ENCODE results near the gene TNFSF15. TPM values are rescaled to one million over a fixed set of nuclear protein-coding genes. Genes with fewer than 3 reads are reported as not detected.
"Not testable (repeated sequence)": the region's sequence is repeated elsewhere in the genome, so short reads cannot be mapped to it uniquely, and the experiment has no call there.

TNFSF15 gene
- polyA plus RNA-seq, 3 donors: 0.07 to 1.1 (median 0.11) TPM

DNA sequence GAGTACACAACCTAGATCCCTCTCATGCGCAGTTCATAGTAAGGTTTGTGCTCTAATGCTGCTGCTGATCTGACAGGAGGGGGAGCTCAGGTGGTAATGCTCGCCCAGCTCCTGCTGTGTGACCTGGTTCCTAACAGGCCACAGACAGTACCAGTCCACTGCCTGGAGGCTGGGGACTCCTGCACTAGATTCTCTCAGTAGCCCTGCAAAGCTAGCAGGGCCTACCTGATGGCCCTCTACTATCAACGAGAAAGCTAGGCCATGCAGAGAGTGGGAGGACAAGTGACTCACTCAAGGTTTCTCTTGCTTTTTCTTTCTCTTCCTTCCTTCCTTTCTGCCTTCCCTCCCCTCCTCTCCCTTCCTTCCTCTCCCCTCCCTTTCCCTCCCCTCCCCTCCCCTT is 68.7 kb downstream of the TNFSF15 start:
- no peaks in the 10 kb centered on the region for H3K36me3 ChIP-seq (replicated peaks in 1 of 2; ENCODE audit: control insufficient read depth in 1 of 2, insufficient read depth in 2 of 2, low read length in 2 of 2)
- TF ChIP-seq, protein P1, sequence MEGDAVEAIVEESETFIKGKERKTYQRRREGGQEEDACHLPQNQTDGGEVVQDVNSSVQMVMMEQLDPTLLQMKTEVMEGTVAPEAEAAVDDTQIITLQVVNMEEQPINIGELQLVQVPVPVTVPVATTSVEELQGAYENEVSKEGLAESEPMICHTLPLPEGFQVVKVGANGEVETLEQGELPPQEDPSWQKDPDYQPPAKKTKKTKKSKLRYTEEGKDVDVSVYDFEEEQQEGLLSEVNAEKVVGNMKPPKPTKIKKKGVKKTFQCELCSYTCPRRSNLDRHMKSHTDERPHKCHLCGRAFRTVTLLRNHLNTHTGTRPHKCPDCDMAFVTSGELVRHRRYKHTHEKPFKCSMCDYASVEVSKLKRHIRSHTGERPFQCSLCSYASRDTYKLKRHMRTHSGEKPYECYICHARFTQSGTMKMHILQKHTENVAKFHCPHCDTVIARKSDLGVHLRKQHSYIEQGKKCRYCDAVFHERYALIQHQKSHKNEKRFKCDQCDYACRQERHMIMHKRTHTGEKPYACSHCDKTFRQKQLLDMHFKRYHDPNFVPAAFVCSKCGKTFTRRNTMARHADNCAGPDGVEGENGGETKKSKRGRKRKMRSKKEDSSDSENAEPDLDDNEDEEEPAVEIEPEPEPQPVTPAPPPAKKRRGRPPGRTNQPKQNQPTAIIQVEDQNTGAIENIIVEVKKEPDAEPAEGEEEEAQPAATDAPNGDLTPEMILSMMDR (IDR thresholded peaks at IDR 0.05): no peak
- intact Hi-C loops (cut with micrococcal nuclease): loop anchor here (5.0 to 10.0 kb wide), 3 partner anchors 52 to 178 kb away; partner anchors contain the start of gene TEX48 (in 1 of the 2)
- no peak overlapping the region for H3K4me2 ChIP-seq (replicated peaks; ENCODE audit: extremely low read depth, low read length, poor library complexity, severe bottlenecking)
- no peak overlapping the region for H3K27ac ChIP-seq (ENCODE audit: low read depth in 1 of 2, low read length in 2 of 2)
- DNase-seq: no peak
- H3K27me3 Mint-ChIP-seq (ENCODE audit: low read depth in 3 of 3): peaks cover 0 to 3% (median 2%) of the 10 kb centered on the region in 3 donors
- no peaks in the 10 kb centered on the region for H4K20me1 ChIP-seq (ENCODE audit: insufficient read depth, low read length)
- H3K27ac Mint-ChIP-seq: no peak overlapping the region
- H3K4me1 Mint-ChIP-seq: peaks cover 20% of the 10 kb centered on the region
- H3K4me3 ChIP-seq (replicated peaks in 1 of 3; ENCODE audit: low read depth in 2 of 3, low read length in 3 of 3): no peak overlapping the region
- no peaks in the 10 kb centered on the region for H3K9me3 ChIP-seq (replicated peaks in 1 of 2; ENCODE audit: control insufficient read depth in 1 of 2, insufficient read depth in 1 of 2, low read length in 2 of 2)
- no peaks in the 10 kb centered on the region for H3K27me3 ChIP-seq (ENCODE audit: control insufficient read depth in 2 of 2, insufficient read depth in 2 of 2, low read length in 2 of 2)
- H3K36me3 Mint-ChIP-seq: no peaks in the 10 kb centered on the region
- no peaks in the 10 kb centered on the region for H3K79me2 ChIP-seq (ENCODE audit: insufficient read depth, low read length)
- no peak overlapping the region for H3K9ac ChIP-seq (ENCODE audit: insufficient read depth, low read length, poor library complexity, severe bottlenecking)
- H3K9me3 Mint-ChIP-seq: no peaks in the 10 kb centered on the region
- H2AFZ ChIP-seq (ENCODE audit: insufficient read depth, low read depth, low read length, poor library complexity, severe bottlenecking): no peak overlapping the region
- H3K4me3 Mint-ChIP-seq: no peak overlapping the region
- WGBS (ENCODE audit: insufficient coverage): 75% methylated on average over 2 of the region's 3 CpGs
- H3K4me1 ChIP-seq (ENCODE audit: control insufficient read depth in 1 of 2, insufficient read depth in 2 of 2, low read length in 2 of 2): peaks cover 8 to 15% of the 10 kb centered on the region in 2 donors

DNA sequence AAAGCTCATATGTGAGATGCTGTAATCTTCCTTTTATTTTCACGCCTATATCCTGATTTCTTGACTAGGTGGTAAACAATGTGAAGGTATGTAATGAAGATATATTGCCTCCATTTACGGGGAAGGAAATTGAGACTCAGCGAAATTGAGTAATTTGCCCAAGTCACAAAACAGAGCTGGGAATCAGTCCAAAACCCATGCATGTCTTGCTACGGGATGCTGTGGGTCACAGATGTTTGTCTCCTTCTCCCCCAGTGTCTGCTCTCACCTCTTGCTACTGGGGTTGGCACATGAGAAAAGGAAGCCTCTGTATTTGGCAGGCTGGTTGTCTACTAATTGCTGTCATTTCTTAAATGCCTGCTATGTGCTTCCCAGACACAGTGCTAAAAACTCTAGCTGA is 70.1 kb downstream of the TNFSF15 start:
- peaks cover 20% of the 10 kb centered on the region for H3K4me1 Mint-ChIP-seq
- no peaks in the 10 kb centered on the region for H3K36me3 Mint-ChIP-seq
- H3K79me2 ChIP-seq (ENCODE audit: insufficient read depth, low read length): no peaks in the 10 kb centered on the region
- no peak overlapping the region for H3K4me2 ChIP-seq (replicated peaks; ENCODE audit: extremely low read depth, low read length, poor library complexity, severe bottlenecking)
- no peaks in the 10 kb centered on the region for H4K20me1 ChIP-seq (ENCODE audit: insufficient read depth, low read length)
- no peaks in the 10 kb centered on the region for H3K27me3 ChIP-seq (ENCODE audit: control insufficient read depth in 2 of 2, insufficient read depth in 2 of 2, low read length in 2 of 2)
- H3K36me3 ChIP-seq (replicated peaks in 1 of 2; ENCODE audit: control insufficient read depth in 1 of 2, insufficient read depth in 2 of 2, low read length in 2 of 2): no peaks in the 10 kb centered on the region
- H2AFZ ChIP-seq (ENCODE audit: insufficient read depth, low read depth, low read length, poor library complexity, severe bottlenecking): no peak overlapping the region
- TF ChIP-seq, protein P1 (IDR thresholded peaks at IDR 0.05): no peak
- peaks cover 0 to 3% (median 2%) of the 10 kb centered on the region in 3 donors for H3K27me3 Mint-ChIP-seq (ENCODE audit: low read depth in 3 of 3)
- H3K9me3 ChIP-seq (replicated peaks in 1 of 2; ENCODE audit: control insufficient read depth in 1 of 2, insufficient read depth in 1 of 2, low read length in 2 of 2): no peaks in the 10 kb centered on the region
- no peak overlapping the region for H3K4me3 Mint-ChIP-seq
- no peak for DNase-seq
- WGBS (ENCODE audit: insufficient coverage): no CpG with 5 or more reads among the region's 4 CpGs
- intact Hi-C loops (cut with micrococcal nuclease): loop anchor here (5.0 to 10.0 kb wide), 3 partner anchors 51 to 179 kb away; partner anchors contain the start of gene TEX48 (in 1 of the 2)
- H3K27ac Mint-ChIP-seq: peak overlapping the region in 1 of 7 donors; percentile 51
- no peak overlapping the region for H3K27ac ChIP-seq (ENCODE audit: low read depth in 1 of 2, low read length in 2 of 2)
- no peaks in the 10 kb centered on the region for H3K9me3 Mint-ChIP-seq
- H3K4me3 ChIP-seq (replicated peaks in 1 of 3; ENCODE audit: low read depth in 2 of 3, low read length in 3 of 3): no peak overlapping the region
- no peak overlapping the region for H3K9ac ChIP-seq (ENCODE audit: insufficient read depth, low read length, poor library complexity, severe bottlenecking)
- H3K4me1 ChIP-seq (ENCODE audit: control insufficient read depth in 1 of 2, insufficient read depth in 2 of 2, low read length in 2 of 2): peaks cover 8 to 15% of the 10 kb centered on the region in 2 donors

DNA sequence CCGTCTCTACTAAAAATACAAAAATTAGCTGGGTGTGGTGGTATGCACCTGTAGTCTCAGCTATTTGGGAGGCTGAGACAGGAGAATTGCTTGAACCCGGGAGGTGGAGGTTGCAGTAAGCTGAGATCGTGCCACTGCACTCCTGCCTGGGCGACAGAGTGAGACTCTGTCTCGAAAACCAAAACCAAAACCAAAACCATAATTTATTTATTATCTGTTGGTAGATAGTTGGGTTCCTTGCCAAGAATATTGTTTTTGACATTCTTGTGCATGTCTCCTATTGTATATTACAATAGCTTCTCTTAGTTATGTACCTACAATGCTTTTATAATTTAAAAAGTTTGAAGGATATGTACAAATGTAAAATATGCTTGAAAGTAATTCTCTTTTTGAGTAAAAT is 70.7 kb downstream of the TNFSF15 start:
- H3K9me3 ChIP-seq (replicated peaks in 1 of 2; ENCODE audit: control insufficient read depth in 1 of 2, insufficient read depth in 1 of 2, low read length in 2 of 2); H3K36me3 ChIP-seq (replicated peaks in 1 of 2; ENCODE audit: control insufficient read depth in 1 of 2, insufficient read depth in 2 of 2, low read length in 2 of 2); H2AFZ ChIP-seq (ENCODE audit: insufficient read depth, low read depth, low read length, poor library complexity, severe bottlenecking); H3K79me2 ChIP-seq (ENCODE audit: insufficient read depth, low read length); H3K27ac Mint-ChIP-seq; DNase-seq; H3K36me3 Mint-ChIP-seq; H3K27ac ChIP-seq (ENCODE audit: low read depth in 1 of 2, low read length in 2 of 2); H3K9ac ChIP-seq (ENCODE audit: insufficient read depth, low read length, poor library complexity, severe bottlenecking); H3K4me3 Mint-ChIP-seq; H4K20me1 ChIP-seq (ENCODE audit: insufficient read depth, low read length); H3K27me3 Mint-ChIP-seq (ENCODE audit: low read depth in 3 of 3); H3K9me3 Mint-ChIP-seq; H3K27me3 ChIP-seq (ENCODE audit: control insufficient read depth in 2 of 2, insufficient read depth in 2 of 2, low read length in 2 of 2); H3K4me2 ChIP-seq (replicated peaks; ENCODE audit: extremely low read depth, low read length, poor library complexity, severe bottlenecking); H3K4me3 ChIP-seq (replicated peaks in 1 of 3; ENCODE audit: low read depth in 2 of 3, low read length in 3 of 3): not testable (repeated sequence)
- intact Hi-C loops (cut with micrococcal nuclease): loop anchor here (5.0 to 10.0 kb wide), 3 partner anchors 50 to 180 kb away; partner anchors contain the start of gene TEX48 (in 1 of the 2)
- H3K4me1 ChIP-seq (ENCODE audit: control insufficient read depth in 1 of 2, insufficient read depth in 2 of 2, low read length in 2 of 2): peaks cover 8 to 15% of the 10 kb centered on the region in 2 donors
- H3K4me1 Mint-ChIP-seq: peaks cover 20% of the 10 kb centered on the region
- no CpG with 5 or more reads among the region's 5 CpGs for WGBS (ENCODE audit: insufficient coverage)

All from CD14-positive monocyte (primary cell).